Measurements from ENCODE around the gene ALX3.
A peak's percentile ranks its signal among the peaks of the same experiment; 100 is the strongest.
"Not testable (repeated sequence)": the region's sequence is repeated elsewhere in the genome, so short reads cannot be mapped to it uniquely, and the experiment has no call there.

ALX3 gene

GRCh38 chr1:110083866-110084226 is 13.4 kb upstream of the ALX3 start:
- H3K9me3 ChIP-seq (ENCODE audit: control insufficient read depth, insufficient read depth, low read length), result no peaks in the 10 kb centered on the region
- H3K36me3 ChIP-seq (ENCODE audit: insufficient read depth, low read length), result no peaks in the 10 kb centered on the region
- peaks cover 8% of the 10 kb centered on the region for H3K4me1 ChIP-seq (ENCODE audit: insufficient read depth, low read length)
- H3K9ac ChIP-seq (ENCODE audit: low read depth, low read length), result peak overlapping the region; percentile 46; the same call in 1 of the 2 replicates

- H3K9ac ChIP-seq (ENCODE audit: low read depth, low read length), result peak overlapping the region; percentile 18; the same call in 1 of the 2 replicates
Observed at GRCh38 chr1:110083061-110083865, 12.8 kb upstream of the ALX3 start.

GRCh38 chr1:110082477-110082876 is 12.0 kb upstream of the ALX3 start:
- Histone ChIP-seq H3K9me3 (ENCODE audit: control insufficient read depth, insufficient read depth, low read length) (no peaks in the 10 kb centered on the region), H3K36me3 (ENCODE audit: insufficient read depth, low read length) (no peaks in the 10 kb centered on the region), H3K9ac (ENCODE audit: low read depth, low read length) (no peak overlapping the region), H3K4me1 (ENCODE audit: insufficient read depth, low read length) (peaks cover 4% of the 10 kb centered on the region)

More at GRCh38 chr1:110083061-110083865, 12.8 kb upstream of the ALX3 start:
- H3K36me3 ChIP-seq (ENCODE audit: insufficient read depth, low read length), result no peaks in the 10 kb centered on the region
- peaks cover 6% of the 10 kb centered on the region for H3K4me1 ChIP-seq (ENCODE audit: insufficient read depth, low read length)
- no peaks in the 10 kb centered on the region for H3K9me3 ChIP-seq (ENCODE audit: control insufficient read depth, insufficient read depth, low read length)

GRCh38 chr1:110081061-110081460 is 10.6 kb upstream of the ALX3 start:
- Histone ChIP-seq H3K9me3 (ENCODE audit: control insufficient read depth, insufficient read depth, low read length) (no peaks in the 10 kb centered on the region), H3K36me3 (ENCODE audit: insufficient read depth, low read length) (no peaks in the 10 kb centered on the region), H3K4me1 (ENCODE audit: insufficient read depth, low read length) (peaks cover 4% of the 10 kb centered on the region), H3K9ac (ENCODE audit: low read depth, low read length) (no peak overlapping the region)

- not testable (repeated sequence) for H3K36me3 ChIP-seq (ENCODE audit: insufficient read depth, low read length); H3K9me3 ChIP-seq (ENCODE audit: control insufficient read depth, insufficient read depth, low read length)
Observed at GRCh38 chr1:110079995-110080394, 9.5 kb upstream of the ALX3 start.

GRCh38 chr1:110076789-110077500 is 6.5 kb upstream of the ALX3 start:
- Histone ChIP-seq H3K9ac (ENCODE audit: low read depth, low read length) (no peak overlapping the region), H3K36me3 (ENCODE audit: insufficient read depth, low read length) (no peaks in the 10 kb centered on the region), H3K9me3 (ENCODE audit: control insufficient read depth, insufficient read depth, low read length) (no peaks in the 10 kb centered on the region), H3K4me1 (ENCODE audit: insufficient read depth, low read length) (no peaks in the 10 kb centered on the region)

More at GRCh38 chr1:110079995-110080394, 9.5 kb upstream of the ALX3 start:
- not testable (repeated sequence) for H3K4me1 ChIP-seq (ENCODE audit: insufficient read depth, low read length); H3K9ac ChIP-seq (ENCODE audit: low read depth, low read length)

GRCh38 chr1:110074166-110074565 is 3.7 kb upstream of the ALX3 start:
- H3K9me3 ChIP-seq (ENCODE audit: control insufficient read depth, insufficient read depth, low read length), result no peaks in the 10 kb centered on the region
- H3K4me1 ChIP-seq (ENCODE audit: insufficient read depth, low read length), result peaks cover 6% of the 10 kb centered on the region; the same call in 1 of the 2 replicates
- no peak overlapping the region for H3K9ac ChIP-seq (ENCODE audit: low read depth, low read length)
- no peaks in the 10 kb centered on the region for H3K36me3 ChIP-seq (ENCODE audit: insufficient read depth, low read length)

GRCh38 chr1:110070282-110070669 is 196 bp downstream of the ALX3 start:
- Histone ChIP-seq H3K4me1 (ENCODE audit: insufficient read depth, low read length) (peaks cover 6% of the 10 kb centered on the region; the same call in 1 of the 2 replicates), H3K9ac (ENCODE audit: low read depth, low read length) (peak overlapping the region; percentile 45), H3K36me3 (ENCODE audit: insufficient read depth, low read length) (no peaks in the 10 kb centered on the region), H3K9me3 (ENCODE audit: control insufficient read depth, insufficient read depth, low read length) (no peaks in the 10 kb centered on the region)

GRCh38 chr1:110069404-110070281 is 829 bp downstream of the ALX3 start:
- H3K9ac ChIP-seq (ENCODE audit: low read depth, low read length), result peak overlapping the region; percentile 45
- H3K36me3 ChIP-seq (ENCODE audit: insufficient read depth, low read length), result no peaks in the 10 kb centered on the region
- peaks cover 6% of the 10 kb centered on the region; the same call in 1 of the 2 replicates for H3K4me1 ChIP-seq (ENCODE audit: insufficient read depth, low read length)
- H3K9me3 ChIP-seq (ENCODE audit: control insufficient read depth, insufficient read depth, low read length), result no peaks in the 10 kb centered on the region

- Histone ChIP-seq H3K9me3 (ENCODE audit: control insufficient read depth, insufficient read depth, low read length) (no peaks in the 10 kb centered on the region), H3K4me1 (ENCODE audit: insufficient read depth, low read length) (peaks cover 6% of the 10 kb centered on the region; the same call in 1 of the 2 replicates), H3K9ac (ENCODE audit: low read depth, low read length) (peak overlapping the region; percentile 43), H3K36me3 (ENCODE audit: insufficient read depth, low read length) (no peaks in the 10 kb centered on the region)
Observed at GRCh38 chr1:110068646-110069403, 1.6 kb downstream of the ALX3 start.

GRCh38 chr1:110067893-110068645 is 2.4 kb downstream of the ALX3 start:
- peak overlapping the region; percentile 43; the same call in 1 of the 2 replicates for H3K9ac ChIP-seq (ENCODE audit: low read depth, low read length)
- H3K9me3 ChIP-seq (ENCODE audit: control insufficient read depth, insufficient read depth, low read length), result no peaks in the 10 kb centered on the region
- H3K4me1 ChIP-seq (ENCODE audit: insufficient read depth, low read length), result peaks cover 6% of the 10 kb centered on the region; the same call in 1 of the 2 replicates
- H3K36me3 ChIP-seq (ENCODE audit: insufficient read depth, low read length), result no peaks in the 10 kb centered on the region

- no peaks in the 10 kb centered on the region for H3K36me3 ChIP-seq (ENCODE audit: insufficient read depth, low read length)
- H3K4me1 ChIP-seq (ENCODE audit: insufficient read depth, low read length), result peaks cover 6% of the 10 kb centered on the region; the same call in 1 of the 2 replicates
- H3K9ac ChIP-seq (ENCODE audit: low read depth, low read length), result peak overlapping the region; percentile 43; the same call in 1 of the 2 replicates
- no peaks in the 10 kb centered on the region for H3K9me3 ChIP-seq (ENCODE audit: control insufficient read depth, insufficient read depth, low read length)
Observed at GRCh38 chr1:110067479-110067892, 3.0 kb downstream of the ALX3 start.

GRCh38 chr1:110065841-110066240 is 4.6 kb downstream of the ALX3 start:
- no peak overlapping the region for H3K9ac ChIP-seq (ENCODE audit: low read depth, low read length)
- peaks cover under 1% of the 10 kb centered on the region; the same call in 1 of the 2 replicates for H3K4me1 ChIP-seq (ENCODE audit: insufficient read depth, low read length)
- no peaks in the 10 kb centered on the region; the same call in 1 of the 2 replicates for H3K36me3 ChIP-seq (ENCODE audit: insufficient read depth, low read length)
- no peaks in the 10 kb centered on the region for H3K9me3 ChIP-seq (ENCODE audit: control insufficient read depth, insufficient read depth, low read length)

Measured in ES-I3 (cell line).